Bronchial epithelial cell (primary cell): ENCODE results near the gene CDH13. TPM values are rescaled to one million over a fixed set of nuclear protein-coding genes. Genes with fewer than 3 reads are reported as not detected.
A peak's percentile ranks its signal among the peaks of the same experiment; 100 is the strongest.

Experiments used
- DNase-seq: peaks from one replicate; pipeline ENCODE4 v3.0.0-alpha.2; 2010; ENCODE audit warnings: low read depth
- FAIRE-seq: peaks from 2 replicates; lab custom pipeline; 2011; peaks lifted over from hg19 to GRCh38; lab: Jason Lieb, UNC
- H3K27me3 ChIP-seq: 2 replicates; pipeline ENCODE4 v1.5.1; 2011; ENCODE audit warnings: low read length; ENCODE audit not compliant: control insufficient read depth, insufficient read depth
- H3K36me3 ChIP-seq: 2 replicates; pipeline ENCODE4 v1.5.1; 2011; ENCODE audit warnings: low read length; ENCODE audit not compliant: control insufficient read depth, insufficient read depth
- H3K4me3 ChIP-seq: 2 replicates; pipeline ENCODE4 v1.5.1; 2011; ENCODE audit warnings: mild to moderate bottlenecking, low read depth, low read length, control low read depth
- CTCF ChIP-seq: IDR thresholded peaks from 2 replicates; pipeline ENCODE4 v1.5.1; 2011; ENCODE audit warnings: mild to moderate bottlenecking, moderate library complexity, low read length, control low read depth, inconsistent platforms; ENCODE audit not compliant: insufficient read depth, severe bottlenecking
- total RNA-seq: library from RNA; depleted of rRNA; stranded (reverse); fragments of >200 nt; gene quantifications from 2 replicates; pipeline ENCODE4 v1.2.1, GENCODE V29; 2014

The CDH13 gene
- total RNA-seq, 1 donor from 2014 or later: 31.3 TPM

DNA sequence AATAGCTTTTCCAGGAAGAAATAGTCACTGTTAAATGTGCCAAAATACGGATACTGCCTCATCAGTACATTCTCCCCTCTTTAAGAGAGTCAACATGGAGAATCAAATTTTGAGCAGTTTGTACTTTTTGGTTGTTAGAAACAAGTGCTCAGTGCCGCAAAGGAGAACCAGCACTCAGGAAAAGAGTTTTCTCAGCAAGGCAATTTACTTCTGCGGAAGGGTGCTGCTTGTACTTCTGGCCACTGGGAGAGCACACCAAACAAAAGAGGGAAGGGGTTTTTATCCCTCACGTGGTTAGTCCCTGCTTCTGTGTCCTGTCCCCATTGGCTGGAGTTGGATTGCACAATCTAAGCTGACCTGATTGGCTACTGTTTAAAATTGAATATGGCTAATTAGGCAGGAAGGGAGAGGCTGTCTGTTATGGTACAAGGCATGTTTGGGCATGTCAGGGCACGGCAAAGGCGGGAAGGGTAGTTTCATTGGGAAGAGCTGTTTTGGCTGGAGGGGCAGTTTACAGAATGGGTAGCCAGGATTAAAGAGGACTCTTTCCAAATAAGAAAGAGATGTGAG, 499.3 kb downstream of the CDH13 start:
- Histone ChIP-seq H3K4me3 (no peak overlapping the region), H3K27me3 (no peaks in the 10 kb centered on the region), H3K36me3 (no peaks in the 10 kb centered on the region)
- FAIRE-seq (no peak), DNase-seq (no peak)
- TF ChIP-seq CTCF: no peak

DNA sequence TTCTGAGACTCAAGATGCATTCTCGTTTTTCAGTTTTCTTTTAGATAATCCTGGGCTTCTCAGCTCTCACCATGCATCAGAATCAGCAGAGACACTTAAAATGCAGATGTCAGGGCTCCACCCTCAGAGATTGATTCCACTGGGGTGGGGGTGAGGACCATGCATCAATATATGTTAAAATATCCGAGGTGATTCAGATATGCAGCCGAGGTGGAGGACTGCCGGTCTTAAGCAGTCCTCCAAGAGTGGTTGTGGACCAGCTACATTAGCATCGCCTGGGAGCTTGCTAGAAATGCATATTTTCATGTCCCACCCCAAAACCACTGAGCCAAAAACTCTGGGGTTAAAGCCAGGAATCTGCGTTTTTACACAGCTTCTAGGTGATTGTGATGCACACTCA, 501.3 kb downstream of the CDH13 start:
- TF ChIP-seq CTCF: no peak
- H3K4me3 ChIP-seq: no peak overlapping the region
- FAIRE-seq (no peak), DNase-seq (no peak)
- H3K36me3 ChIP-seq: no peaks in the 10 kb centered on the region
- no peaks in the 10 kb centered on the region for H3K27me3 ChIP-seq

DNA sequence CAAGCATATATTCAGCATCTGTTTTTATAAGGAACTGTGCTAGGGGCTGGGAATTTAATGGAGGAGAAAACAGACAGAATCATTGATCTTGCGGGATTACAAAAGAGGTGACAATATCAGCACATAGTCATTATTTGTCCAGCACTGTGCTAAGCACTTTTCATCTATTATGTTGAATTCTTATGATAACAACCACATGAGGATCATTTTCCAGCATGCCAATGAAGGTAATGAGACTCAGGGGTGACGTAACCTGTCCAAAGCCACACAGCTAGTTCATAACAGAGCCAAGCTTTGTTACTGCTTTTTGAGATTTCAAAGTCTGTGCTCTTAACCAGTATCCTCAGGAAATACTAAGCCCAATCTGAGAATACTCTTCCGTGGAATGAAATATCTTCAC, 503.3 kb downstream of the CDH13 start:
- no peak for TF ChIP-seq CTCF
- Histone ChIP-seq H3K27me3 (no peaks in the 10 kb centered on the region), H3K4me3 (no peak overlapping the region), H3K36me3 (no peaks in the 10 kb centered on the region)
- FAIRE-seq: no peak
- DNase-seq: no peak

- no peak overlapping the region for H3K4me3 ChIP-seq
- H3K27me3 ChIP-seq: no peaks in the 10 kb centered on the region
- DNase-seq (no peak), FAIRE-seq (no peak)
- H3K36me3 ChIP-seq: no peaks in the 10 kb centered on the region
- TF ChIP-seq CTCF: no peak
Measured at GRCh38 chr16:83134638-83135037, 507.9 kb downstream of the CDH13 start.

GRCh38 chr16:83136419-83136818, 509.6 kb downstream of the CDH13 start:
- no peak for TF ChIP-seq CTCF
- H3K36me3 ChIP-seq: no peaks in the 10 kb centered on the region
- H3K4me3 ChIP-seq: no peak overlapping the region
- H3K27me3 ChIP-seq: no peaks in the 10 kb centered on the region
- no peak for DNase-seq
- no peak for FAIRE-seq

DNA sequence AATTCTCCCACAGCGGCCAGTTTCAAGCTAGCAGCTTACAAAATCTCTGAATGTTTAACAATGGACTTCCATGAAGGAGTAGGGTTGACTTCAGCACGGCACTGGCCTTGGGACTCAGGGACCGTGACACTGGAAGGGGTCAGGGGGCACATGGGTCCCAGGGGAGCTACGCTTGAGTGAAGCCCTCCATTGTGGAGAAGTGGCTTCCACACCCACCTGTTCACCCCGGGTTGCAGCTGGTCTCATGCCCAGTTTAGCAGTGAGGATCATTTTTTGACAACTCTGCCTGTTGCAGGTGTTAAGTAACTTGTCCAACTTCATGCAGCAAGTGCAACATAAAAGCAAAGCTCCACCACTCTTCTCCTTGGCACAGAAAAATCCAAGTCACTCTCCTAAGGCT, 510.2 kb downstream of the CDH13 start:
- Histone ChIP-seq H3K27me3 (no peaks in the 10 kb centered on the region), H3K36me3 (no peaks in the 10 kb centered on the region), H3K4me3 (no peak overlapping the region)
- no peak for TF ChIP-seq CTCF
- DNase-seq: peak; percentile 5
- no peak for FAIRE-seq
